HL-60 (cell line): ENCODE measurements around the gene PCCA.

ENCODE experiments used
- GABPA ChIP-seq: IDR thresholded peaks from 2 replicates; pipeline ENCODE4 v1.6.1; 2012; ENCODE audit warnings: low read depth
- POLR2AphosphoS5 ChIP-seq: IDR thresholded peaks from 2 replicates; pipeline ENCODE4 v1.6.1; 2012; ENCODE audit warnings: low read depth
- TF ChIP-seq, protein P1 (sequence below): IDR thresholded peaks from one replicate; pipeline ENCODE4 v1.5.1; 2011; ENCODE audit warnings: low read length, control low read depth, inconsistent platforms; ENCODE audit not compliant: insufficient read depth
- TF ChIP-seq, protein P2 (sequence below): IDR thresholded peaks from 2 replicates; pipeline ENCODE4 v1.6.1; 2012; ENCODE audit warnings: low read depth; ENCODE audit not compliant: insufficient replicate concordance

DNA sequence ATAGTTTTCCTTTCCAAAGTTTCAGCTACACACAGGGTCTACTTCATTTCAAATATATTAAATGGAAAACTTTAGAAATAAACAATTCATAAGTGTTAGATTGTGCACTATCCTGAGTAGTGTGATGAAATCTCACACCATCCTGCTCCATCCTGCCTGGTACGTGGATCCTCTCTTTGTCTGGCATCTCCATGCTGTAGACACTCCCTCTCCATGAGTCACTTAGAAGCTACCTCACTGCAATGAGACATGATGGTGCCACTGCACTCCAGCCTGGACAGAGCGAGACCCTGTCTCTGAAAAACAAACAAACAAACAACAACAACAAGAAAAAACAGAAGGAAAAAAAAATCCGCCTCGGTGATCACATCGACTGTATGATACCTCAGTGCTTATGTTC, 191.8 kb downstream of the PCCA start:
- TF ChIP-seq, protein P1, sequence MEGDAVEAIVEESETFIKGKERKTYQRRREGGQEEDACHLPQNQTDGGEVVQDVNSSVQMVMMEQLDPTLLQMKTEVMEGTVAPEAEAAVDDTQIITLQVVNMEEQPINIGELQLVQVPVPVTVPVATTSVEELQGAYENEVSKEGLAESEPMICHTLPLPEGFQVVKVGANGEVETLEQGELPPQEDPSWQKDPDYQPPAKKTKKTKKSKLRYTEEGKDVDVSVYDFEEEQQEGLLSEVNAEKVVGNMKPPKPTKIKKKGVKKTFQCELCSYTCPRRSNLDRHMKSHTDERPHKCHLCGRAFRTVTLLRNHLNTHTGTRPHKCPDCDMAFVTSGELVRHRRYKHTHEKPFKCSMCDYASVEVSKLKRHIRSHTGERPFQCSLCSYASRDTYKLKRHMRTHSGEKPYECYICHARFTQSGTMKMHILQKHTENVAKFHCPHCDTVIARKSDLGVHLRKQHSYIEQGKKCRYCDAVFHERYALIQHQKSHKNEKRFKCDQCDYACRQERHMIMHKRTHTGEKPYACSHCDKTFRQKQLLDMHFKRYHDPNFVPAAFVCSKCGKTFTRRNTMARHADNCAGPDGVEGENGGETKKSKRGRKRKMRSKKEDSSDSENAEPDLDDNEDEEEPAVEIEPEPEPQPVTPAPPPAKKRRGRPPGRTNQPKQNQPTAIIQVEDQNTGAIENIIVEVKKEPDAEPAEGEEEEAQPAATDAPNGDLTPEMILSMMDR: no peak
- no peak for TF ChIP-seq POLR2AphosphoS5
- TF ChIP-seq GABPA: no peak
- TF ChIP-seq, protein P2, sequence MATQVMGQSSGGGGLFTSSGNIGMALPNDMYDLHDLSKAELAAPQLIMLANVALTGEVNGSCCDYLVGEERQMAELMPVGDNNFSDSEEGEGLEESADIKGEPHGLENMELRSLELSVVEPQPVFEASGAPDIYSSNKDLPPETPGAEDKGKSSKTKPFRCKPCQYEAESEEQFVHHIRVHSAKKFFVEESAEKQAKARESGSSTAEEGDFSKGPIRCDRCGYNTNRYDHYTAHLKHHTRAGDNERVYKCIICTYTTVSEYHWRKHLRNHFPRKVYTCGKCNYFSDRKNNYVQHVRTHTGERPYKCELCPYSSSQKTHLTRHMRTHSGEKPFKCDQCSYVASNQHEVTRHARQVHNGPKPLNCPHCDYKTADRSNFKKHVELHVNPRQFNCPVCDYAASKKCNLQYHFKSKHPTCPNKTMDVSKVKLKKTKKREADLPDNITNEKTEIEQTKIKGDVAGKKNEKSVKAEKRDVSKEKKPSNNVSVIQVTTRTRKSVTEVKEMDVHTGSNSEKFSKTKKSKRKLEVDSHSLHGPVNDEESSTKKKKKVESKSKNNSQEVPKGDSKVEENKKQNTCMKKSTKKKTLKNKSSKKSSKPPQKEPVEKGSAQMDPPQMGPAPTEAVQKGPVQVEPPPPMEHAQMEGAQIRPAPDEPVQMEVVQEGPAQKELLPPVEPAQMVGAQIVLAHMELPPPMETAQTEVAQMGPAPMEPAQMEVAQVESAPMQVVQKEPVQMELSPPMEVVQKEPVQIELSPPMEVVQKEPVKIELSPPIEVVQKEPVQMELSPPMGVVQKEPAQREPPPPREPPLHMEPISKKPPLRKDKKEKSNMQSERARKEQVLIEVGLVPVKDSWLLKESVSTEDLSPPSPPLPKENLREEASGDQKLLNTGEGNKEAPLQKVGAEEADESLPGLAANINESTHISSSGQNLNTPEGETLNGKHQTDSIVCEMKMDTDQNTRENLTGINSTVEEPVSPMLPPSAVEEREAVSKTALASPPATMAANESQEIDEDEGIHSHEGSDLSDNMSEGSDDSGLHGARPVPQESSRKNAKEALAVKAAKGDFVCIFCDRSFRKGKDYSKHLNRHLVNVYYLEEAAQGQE: no peak
